Activated CD8-positive, alpha-beta T cell treated with anti-CD3 and anti-CD28 coated beads for 36 hours (primary cell): ENCODE measurements around the gene SLITRK6. TPM values are rescaled to one million over a fixed set of nuclear protein-coding genes. Genes with fewer than 3 reads are reported as not detected.

Experiments
- ATAC-seq: fragments of 200-7000 bp; cut with Tn5 transposase; one replicate; pipeline ENCODE4 v1.10.0; 2021; ENCODE audit warnings: mild to moderate bottlenecking, moderate library complexity
- CTCF ChIA-PET: fragments of 350-600 bp; sonication (Branson Sonifier 250); formaldehyde crosslinking; loops from one replicate; lab custom pipeline; 2021; ENCODE audit warnings: antibody characterized with exemption; lab: Charles Lee
- POLR2A ChIA-PET: fragments of 350-600 bp; sonication (Branson Sonifier 250); formaldehyde crosslinking; loops from one replicate; lab custom pipeline; 2021; ENCODE audit warnings: antibody characterized with exemption; lab: Charles Lee
- DNase-seq: peaks from one replicate; pipeline ENCODE4 v3.0.0-alpha.2; 2020
- H3K27ac Mint-ChIP-seq: one replicate; pipeline ENCODE4 v1.8.0; 2021; ENCODE audit warnings: mild to moderate bottlenecking, mixed read lengths
- H3K27me3 Mint-ChIP-seq: one replicate; pipeline ENCODE4 v1.8.0; 2021; ENCODE audit warnings: mixed read lengths
- H3K36me3 Mint-ChIP-seq: one replicate; pipeline ENCODE4 v1.8.0; 2021; ENCODE audit warnings: low read depth, mixed read lengths
- H3K4me1 Mint-ChIP-seq: one replicate; pipeline ENCODE4 v1.8.0; 2021; ENCODE audit warnings: low read depth, mixed read lengths
- H3K4me3 Mint-ChIP-seq: one replicate; pipeline ENCODE4 v1.8.0; 2021; ENCODE audit warnings: mild to moderate bottlenecking, moderate library complexity, mixed read lengths
- H3K9me3 Mint-ChIP-seq: one replicate; pipeline ENCODE4 v1.8.0; 2021; ENCODE audit warnings: mixed read lengths
- intact Hi-C: fragments of 100-400 bp; cut with micrococcal nuclease; formaldehyde crosslinking; loops from one replicate; pipeline ENCODE4 v1.10.0; 2022
- total RNA-seq, 2 experiments: library from RNA; stranded (reverse); gene quantifications; one replicate each; pipeline ENCODE4 v1.2.3, GENCODE V29; 2021
- TF ChIP-seq, protein P1 (sequence below): fragments of 200-600 bp; IDR thresholded peaks from one replicate; pipeline ENCODE4 v1.8.0; 2022; ENCODE audit warnings: antibody characterized with exemption, mild to moderate bottlenecking

Gene SLITRK6
- total RNA-seq, 2 experiments from 2014 or later = not detected

DNA sequence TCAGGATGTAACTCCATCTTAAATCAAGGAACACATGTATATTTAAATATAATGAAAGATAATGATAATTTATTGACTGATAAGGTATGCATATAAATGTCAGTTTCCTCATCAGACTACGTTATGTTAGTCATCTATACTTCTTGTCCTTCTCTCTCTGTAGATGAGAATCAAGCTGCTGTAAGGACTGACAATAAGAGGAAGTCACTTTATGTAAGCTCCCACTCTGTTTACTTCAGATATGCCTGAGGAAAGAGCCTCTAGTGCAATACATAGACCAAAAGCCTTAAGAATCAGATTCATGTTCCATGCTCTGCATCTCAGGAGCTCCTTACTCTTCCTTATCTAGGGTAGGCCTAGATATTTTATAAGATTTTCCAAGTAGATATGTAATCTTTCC is 9.6 kb upstream of the SLITRK6 start:
- no peaks in the 10 kb centered on the region for H3K27me3 Mint-ChIP-seq
- ATAC-seq (no peak), DNase-seq (no peak)
- intact Hi-C loops = loop anchor here (5.0 kb wide), 1 partner anchor 892 kb away; no protein-coding TSS in a partner anchor
- no peak overlapping the region for H3K27ac Mint-ChIP-seq
- TF ChIP-seq, protein P1, sequence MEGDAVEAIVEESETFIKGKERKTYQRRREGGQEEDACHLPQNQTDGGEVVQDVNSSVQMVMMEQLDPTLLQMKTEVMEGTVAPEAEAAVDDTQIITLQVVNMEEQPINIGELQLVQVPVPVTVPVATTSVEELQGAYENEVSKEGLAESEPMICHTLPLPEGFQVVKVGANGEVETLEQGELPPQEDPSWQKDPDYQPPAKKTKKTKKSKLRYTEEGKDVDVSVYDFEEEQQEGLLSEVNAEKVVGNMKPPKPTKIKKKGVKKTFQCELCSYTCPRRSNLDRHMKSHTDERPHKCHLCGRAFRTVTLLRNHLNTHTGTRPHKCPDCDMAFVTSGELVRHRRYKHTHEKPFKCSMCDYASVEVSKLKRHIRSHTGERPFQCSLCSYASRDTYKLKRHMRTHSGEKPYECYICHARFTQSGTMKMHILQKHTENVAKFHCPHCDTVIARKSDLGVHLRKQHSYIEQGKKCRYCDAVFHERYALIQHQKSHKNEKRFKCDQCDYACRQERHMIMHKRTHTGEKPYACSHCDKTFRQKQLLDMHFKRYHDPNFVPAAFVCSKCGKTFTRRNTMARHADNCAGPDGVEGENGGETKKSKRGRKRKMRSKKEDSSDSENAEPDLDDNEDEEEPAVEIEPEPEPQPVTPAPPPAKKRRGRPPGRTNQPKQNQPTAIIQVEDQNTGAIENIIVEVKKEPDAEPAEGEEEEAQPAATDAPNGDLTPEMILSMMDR = no peak
- ChIA-PET CTCF (no interaction called here), POLR2A (no interaction called here)
- H3K4me1 Mint-ChIP-seq = no peaks in the 10 kb centered on the region
- H3K4me3 Mint-ChIP-seq = no peak overlapping the region
- no peaks in the 10 kb centered on the region for H3K9me3 Mint-ChIP-seq
- H3K36me3 Mint-ChIP-seq = no peaks in the 10 kb centered on the region

GRCh38 chr13:85806553-85807175 is 7.4 kb upstream of the SLITRK6 start:
- intact Hi-C loops = loop anchor here (1.0 to 5.0 kb wide), 2 partner anchors 889 to 910 kb away; no protein-coding TSS in a partner anchor
- Mint-ChIP-seq H3K4me1 (no peaks in the 10 kb centered on the region), H3K4me3 (no peak overlapping the region), H3K36me3 (no peaks in the 10 kb centered on the region), H3K27me3 (no peaks in the 10 kb centered on the region), H3K9me3 (no peaks in the 10 kb centered on the region), H3K27ac (no peak overlapping the region)
- DNase-seq = no peak
- CTCF ChIA-PET = interaction anchor here (0.6 to 1.1 kb wide), 5 partner anchors 20 to 962 kb away, joined by 3 read pairs; no protein-coding TSS in a partner anchor
- TF ChIP-seq, protein P1 = peak; percentile 83
- POLR2A ChIA-PET = no interaction called here
- ATAC-seq = no peak

DNA sequence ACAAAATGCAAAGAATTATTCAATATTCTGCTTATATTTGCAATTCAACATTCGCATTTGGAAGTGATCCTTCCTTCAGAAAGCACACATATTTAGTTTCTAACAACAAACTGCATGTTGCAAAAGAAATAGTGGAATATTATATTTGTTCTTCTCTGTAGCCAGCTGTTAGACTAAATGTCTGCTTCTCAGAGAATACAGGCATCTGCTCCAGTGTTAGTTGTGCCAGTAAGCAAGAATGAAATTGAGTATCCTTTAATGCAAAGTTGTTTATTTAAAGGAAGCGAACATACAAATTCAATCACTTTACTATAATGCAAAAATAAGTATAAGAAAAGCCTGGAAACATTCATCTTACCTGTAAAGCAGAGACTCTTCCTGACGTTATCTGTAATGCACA is 663 bp downstream of the SLITRK6 start:
- no peak overlapping the region for H3K4me3 Mint-ChIP-seq
- H3K4me1 Mint-ChIP-seq = no peaks in the 10 kb centered on the region
- no peaks in the 10 kb centered on the region for H3K36me3 Mint-ChIP-seq
- no peak for DNase-seq
- intact Hi-C loops = no loop called here
- TF ChIP-seq, protein P1 = no peak
- no peak for ATAC-seq
- CTCF ChIA-PET = interaction anchor here (1.6 kb wide), 1 partner anchor 902 kb away, joined by 3 read pairs; no protein-coding TSS in a partner anchor
- POLR2A ChIA-PET = no interaction called here
- H3K27ac Mint-ChIP-seq = no peak overlapping the region
- no peaks in the 10 kb centered on the region for H3K27me3 Mint-ChIP-seq
- no peaks in the 10 kb centered on the region for H3K9me3 Mint-ChIP-seq

- DNase-seq (no peak), ATAC-seq (no peak)
- Mint-ChIP-seq H3K36me3 (no peaks in the 10 kb centered on the region), H3K9me3 (no peaks in the 10 kb centered on the region), H3K27ac (no peak overlapping the region), H3K4me1 (no peaks in the 10 kb centered on the region), H3K27me3 (no peaks in the 10 kb centered on the region), H3K4me3 (no peak overlapping the region)
- TF ChIP-seq, protein P1 = no peak
- ChIA-PET CTCF (no interaction called here), POLR2A (no interaction called here)
- intact Hi-C loops = no loop called here
Measured at GRCh38 chr13:85797311-85797710, 1.9 kb downstream of the SLITRK6 start.

DNA sequence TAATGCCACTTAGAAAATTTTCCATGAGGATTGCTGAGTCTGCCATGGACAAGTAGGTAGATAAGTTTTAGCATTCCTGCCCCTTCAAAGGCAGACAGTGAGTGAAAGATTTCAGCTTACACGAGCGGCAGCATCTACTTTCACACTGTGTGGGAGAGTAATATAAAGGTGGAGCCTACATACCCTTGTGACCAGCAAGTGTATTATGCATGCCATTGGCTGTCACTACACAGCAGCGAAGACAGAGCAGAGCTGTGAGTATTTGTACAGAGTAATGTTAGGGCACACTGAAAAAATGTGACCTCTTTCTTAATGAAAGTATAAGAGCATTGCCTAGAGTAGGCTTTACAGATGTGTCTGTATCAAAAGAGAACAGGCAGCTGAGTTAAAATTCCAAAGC is 14.0 kb downstream of the SLITRK6 start:
- intact Hi-C loops = no loop called here
- H3K4me1 Mint-ChIP-seq = no peaks in the 10 kb centered on the region
- no peaks in the 10 kb centered on the region for H3K9me3 Mint-ChIP-seq
- ChIA-PET CTCF (no interaction called here), POLR2A (no interaction called here)
- TF ChIP-seq, protein P1 = no peak
- ATAC-seq = no peak
- no peaks in the 10 kb centered on the region for H3K36me3 Mint-ChIP-seq
- no peak overlapping the region for H3K4me3 Mint-ChIP-seq
- no peaks in the 10 kb centered on the region for H3K27me3 Mint-ChIP-seq
- no peak overlapping the region for H3K27ac Mint-ChIP-seq
- DNase-seq = no peak
